MM.1S (cell line): Measurements from ENCODE around the gene TTC34.

Experiments
- EZH2 ChIP-seq: fragments of 300-600 bp; sonication (generic); optimal IDR thresholded peaks from 2 replicates; pipeline ENCODE3; 2017; ENCODE audit warnings: low read depth, mild to moderate bottlenecking, antibody characterized with exemption, low read length, mixed read lengths
- TF ChIP-seq, protein P1 (sequence below): fragments of 300-600 bp; sonication (generic); IDR thresholded peaks from 2 replicates; pipeline ENCODE4 v1.5.1; 2016; ENCODE audit warnings: antibody characterized with exemption, low read length, mixed read lengths

DNA sequence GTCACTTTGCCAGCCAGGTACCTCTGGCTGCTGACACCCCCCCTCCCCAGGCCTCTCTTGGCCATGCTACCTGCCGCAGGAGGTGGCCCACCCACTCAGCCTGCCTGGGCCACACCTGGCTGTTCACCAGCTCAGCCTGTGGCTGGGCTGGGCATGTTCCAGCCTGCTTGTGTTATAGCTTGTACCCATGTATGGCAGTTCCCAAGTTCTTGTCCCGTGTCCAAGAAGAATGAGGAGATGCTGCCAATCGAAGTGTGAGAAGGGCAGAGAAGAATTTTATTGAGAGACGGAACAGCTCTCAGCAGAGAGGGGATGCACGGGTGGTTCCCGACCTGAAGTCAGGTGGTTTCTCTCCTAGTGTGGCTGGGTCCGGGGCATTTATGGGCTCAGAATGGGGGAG lies 164.8 kb downstream of the TTC34 start:
- TF ChIP-seq, protein P1, sequence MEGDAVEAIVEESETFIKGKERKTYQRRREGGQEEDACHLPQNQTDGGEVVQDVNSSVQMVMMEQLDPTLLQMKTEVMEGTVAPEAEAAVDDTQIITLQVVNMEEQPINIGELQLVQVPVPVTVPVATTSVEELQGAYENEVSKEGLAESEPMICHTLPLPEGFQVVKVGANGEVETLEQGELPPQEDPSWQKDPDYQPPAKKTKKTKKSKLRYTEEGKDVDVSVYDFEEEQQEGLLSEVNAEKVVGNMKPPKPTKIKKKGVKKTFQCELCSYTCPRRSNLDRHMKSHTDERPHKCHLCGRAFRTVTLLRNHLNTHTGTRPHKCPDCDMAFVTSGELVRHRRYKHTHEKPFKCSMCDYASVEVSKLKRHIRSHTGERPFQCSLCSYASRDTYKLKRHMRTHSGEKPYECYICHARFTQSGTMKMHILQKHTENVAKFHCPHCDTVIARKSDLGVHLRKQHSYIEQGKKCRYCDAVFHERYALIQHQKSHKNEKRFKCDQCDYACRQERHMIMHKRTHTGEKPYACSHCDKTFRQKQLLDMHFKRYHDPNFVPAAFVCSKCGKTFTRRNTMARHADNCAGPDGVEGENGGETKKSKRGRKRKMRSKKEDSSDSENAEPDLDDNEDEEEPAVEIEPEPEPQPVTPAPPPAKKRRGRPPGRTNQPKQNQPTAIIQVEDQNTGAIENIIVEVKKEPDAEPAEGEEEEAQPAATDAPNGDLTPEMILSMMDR: no peak
- TF ChIP-seq EZH2: no peak
